ENCODE data around the gene ITGB3. TPM values are rescaled to one million over a fixed set of nuclear protein-coding genes. Genes with fewer than 3 reads are reported as not detected.

ITGB3 gene
- total RNA-seq, 3 donors from 2014 or later = 3.8 to 29.8 (median 14.6) TPM

- intact Hi-C loops (cut with DNase I; ENCODE audit: low total_unique reads) = no loop called here
- Histone ChIP-seq H3K4me1 (peaks cover 0 to 12% of the 10 kb centered on the region in 2 donors), H3K9me3 (no peaks in the 10 kb centered on the region), H3K4me3 (no peak overlapping the region), H3K36me3 (no peaks in the 10 kb centered on the region), H3K27ac (no peak overlapping the region), H3K27me3 (no peaks in the 10 kb centered on the region)
- DNase-seq (ENCODE audit: low spot score in 2 of 2) = no peak
- TF ChIP-seq POLR2AphosphoS5 (IDR thresholded peaks at IDR 0.05) = no peak
Measured at GRCh38 chr17:47285003-47285402, 31.4 kb downstream of the ITGB3 start.

DNA sequence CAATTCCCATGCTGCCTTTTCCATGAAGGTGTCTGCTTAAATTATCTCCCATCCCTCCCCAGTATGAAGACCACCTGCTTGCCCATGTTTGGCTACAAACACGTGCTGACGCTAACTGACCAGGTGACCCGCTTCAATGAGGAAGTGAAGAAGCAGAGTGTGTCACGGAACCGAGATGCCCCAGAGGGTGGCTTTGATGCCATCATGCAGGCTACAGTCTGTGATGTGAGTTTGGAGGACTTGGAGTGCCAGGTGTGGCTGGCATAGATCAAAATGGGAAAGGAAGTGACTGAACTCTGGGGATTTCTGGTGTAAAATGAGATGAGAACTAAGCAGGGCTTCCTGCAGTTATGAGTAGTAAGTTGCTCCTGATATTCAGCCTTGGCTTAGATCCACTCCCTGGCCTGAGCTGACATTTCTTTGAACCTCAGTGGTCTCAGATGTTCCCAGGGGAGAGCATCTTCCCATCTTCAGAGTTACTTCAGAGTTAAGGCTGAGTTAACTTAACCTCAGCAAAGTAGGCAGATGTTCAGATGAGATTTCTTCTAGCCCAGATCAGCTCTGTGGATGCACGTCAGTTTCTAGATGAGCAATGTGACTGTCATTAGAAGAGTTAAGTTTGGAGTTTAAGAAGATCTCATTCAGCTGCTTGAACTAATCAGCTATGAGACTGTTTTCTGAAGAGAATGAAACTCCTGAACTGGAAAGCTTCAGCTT is 32.7 kb downstream of the ITGB3 start:
- Histone ChIP-seq H3K27me3 (no peaks in the 10 kb centered on the region), H3K9me3 (no peaks in the 10 kb centered on the region), H3K36me3 (no peaks in the 10 kb centered on the region), H3K4me1 (peaks cover 0 to under 1% of the 10 kb centered on the region in 2 donors), H3K4me3 (no peak overlapping the region), H3K27ac (no peak overlapping the region)
- intact Hi-C loops (cut with DNase I; ENCODE audit: low total_unique reads) = no loop called here
- DNase-seq (ENCODE audit: low spot score in 2 of 2) = no peak
- no peak for TF ChIP-seq CTCF (IDR thresholded peaks at IDR 0.05)
- TF ChIP-seq POLR2A (IDR thresholded peaks at IDR 0.05) = no peak
- no peak for TF ChIP-seq POLR2AphosphoS5 (IDR thresholded peaks at IDR 0.05)

GRCh38 chr17:47287068-47287467 is 33.4 kb downstream of the ITGB3 start:
- Histone ChIP-seq H3K27me3 (no peaks in the 10 kb centered on the region), H3K27ac (no peak overlapping the region), H3K4me1 (no peaks in the 10 kb centered on the region), H3K36me3 (no peaks in the 10 kb centered on the region), H3K9me3 (no peaks in the 10 kb centered on the region), H3K4me3 (no peak overlapping the region)
- intact Hi-C loops (cut with DNase I; ENCODE audit: low total_unique reads) = no loop called here
- no peak for TF ChIP-seq POLR2A (IDR thresholded peaks at IDR 0.05)
- no peak for TF ChIP-seq CTCF (IDR thresholded peaks at IDR 0.05)
- no peak for TF ChIP-seq POLR2AphosphoS5 (IDR thresholded peaks at IDR 0.05)
- no peak for DNase-seq (ENCODE audit: low spot score in 2 of 2)

GRCh38 chr17:47287639-47288038 is 34.0 kb downstream of the ITGB3 start:
- Histone ChIP-seq H3K27ac (no peak overlapping the region), H3K4me3 (no peak overlapping the region), H3K36me3 (no peaks in the 10 kb centered on the region), H3K9me3 (no peaks in the 10 kb centered on the region), H3K27me3 (no peaks in the 10 kb centered on the region), H3K4me1 (no peaks in the 10 kb centered on the region)
- TF ChIP-seq POLR2A (IDR thresholded peaks at IDR 0.05) (no peak), CTCF (IDR thresholded peaks at IDR 0.05) (no peak), POLR2AphosphoS5 (IDR thresholded peaks at IDR 0.05) (no peak)
- no peak for DNase-seq (ENCODE audit: low spot score in 2 of 2)
- intact Hi-C loops (cut with DNase I; ENCODE audit: low total_unique reads) = no loop called here

DNA sequence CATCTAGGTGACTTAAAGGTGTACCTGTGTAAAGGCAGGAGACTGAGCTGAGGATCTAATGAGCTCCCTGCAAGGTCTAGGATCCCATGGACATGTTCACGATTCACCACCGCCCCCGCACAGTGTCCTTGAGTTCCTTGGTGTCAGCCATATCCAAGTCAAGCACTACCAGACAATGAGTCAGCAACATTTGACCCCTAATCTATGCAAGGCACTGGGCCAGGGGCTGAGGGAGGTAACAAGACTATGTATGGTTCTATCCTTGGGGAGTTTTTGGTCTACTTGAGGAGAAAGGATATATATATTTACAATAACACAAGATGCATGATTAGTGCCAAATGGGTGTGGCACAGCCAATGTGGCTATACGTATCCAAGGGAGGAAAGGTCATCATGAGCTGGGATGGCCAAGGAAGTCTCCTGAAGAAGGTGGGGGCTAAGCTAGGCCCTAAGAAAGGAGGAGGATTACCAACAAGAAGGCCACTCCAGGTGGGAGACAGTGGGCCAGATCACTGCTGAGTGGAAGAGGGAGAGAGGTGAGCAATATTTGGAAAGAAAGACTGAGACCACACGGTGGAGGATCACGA is 35.0 kb downstream of the ITGB3 start:
- Histone ChIP-seq H3K4me3 (no peak overlapping the region), H3K36me3 (no peaks in the 10 kb centered on the region), H3K9me3 (no peaks in the 10 kb centered on the region), H3K4me1 (no peaks in the 10 kb centered on the region), H3K27me3 (no peaks in the 10 kb centered on the region), H3K27ac (no peak overlapping the region)
- TF ChIP-seq POLR2AphosphoS5 (IDR thresholded peaks at IDR 0.05) (no peak), POLR2A (IDR thresholded peaks at IDR 0.05) (no peak), CTCF (IDR thresholded peaks at IDR 0.05) (no peak)
- intact Hi-C loops (cut with DNase I; ENCODE audit: low total_unique reads) = no loop called here
- DNase-seq (ENCODE audit: low spot score in 2 of 2) = no peak

All from breast epithelium (tissue), 4 donors.